Esophagus muscularis mucosa (tissue), 4 donors: ENCODE measurements around the gene CTNNA2.

Source experiments
- CTCF ChIP-seq, 3 experiments: fragments of 200-600 bp in 2 of 3; fragments of 450-650 bp in 1 of 3; sonication (generic) in 2 of 3; IDR thresholded peaks; one replicate each; pipeline ENCODE4 v1.5.1; 2017 to 2019; ENCODE audit warnings: antibody characterized with exemption in 3 of 3, mild to moderate bottlenecking in 2 of 3, moderate library complexity in 1 of 3
- EP300 ChIP-seq: sonication (generic); formaldehyde crosslinking; IDR thresholded peaks from one replicate; pipeline ENCODE4 v1.6.1; 2017; ENCODE audit warnings: antibody characterized with exemption
- POLR2A ChIP-seq: fragments of 450-650 bp; IDR thresholded peaks from one replicate; pipeline ENCODE4 v1.6.1; 2017; ENCODE audit warnings: antibody characterized with exemption, moderate library complexity, mild to moderate bottlenecking, low read depth
- POLR2AphosphoS5 ChIP-seq, 2 donors: sonication (generic); formaldehyde crosslinking; IDR thresholded peaks; one replicate each; pipeline ENCODE4 v1.6.1; 2017; ENCODE audit warnings: antibody characterized with exemption in 2 of 2

DNA sequence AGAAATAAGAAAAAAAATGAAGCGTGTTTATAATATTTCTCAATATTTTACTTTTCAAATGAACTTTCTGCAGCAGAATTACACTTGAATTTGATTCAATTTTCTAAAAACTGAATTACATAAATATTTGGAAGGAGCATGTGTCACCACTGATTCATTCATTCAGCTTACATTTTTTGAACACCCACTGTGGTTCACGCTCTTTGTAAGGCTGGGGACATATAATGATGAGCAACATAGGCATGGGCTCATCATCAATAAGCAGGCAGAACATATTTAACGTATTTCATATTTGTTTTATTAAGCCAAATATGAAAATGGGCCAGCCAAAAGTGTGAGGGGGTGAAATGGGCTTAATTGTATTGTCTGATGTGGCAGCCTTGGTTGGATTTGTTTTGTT is 209.1 kb downstream of the CTNNA2 start:
- TF ChIP-seq CTCF (IDR thresholded peaks at IDR 0.05) (no peak), POLR2AphosphoS5 (IDR thresholded peaks at IDR 0.05) (no peak), POLR2A (no peak), EP300 (no peak)
